Activated naive CD4-positive, alpha-beta T cell treated with Interleukin-2 at 50 U/mL for 16 hours (primary cell): ENCODE data around the gene FIGNL2.
"Not testable (repeated sequence)": the region's sequence is repeated elsewhere in the genome, so short reads cannot be mapped to it uniquely, and the experiment has no call there.

Experiments used
- DNase-seq: peaks from one replicate; pipeline ENCODE4 v3.0.0-alpha.2; 2020

FIGNL2 gene

GRCh38 chr12:51848326-51848727 lies at the start of gene FIGNL2:
TSS of gene FIGNL2 (minus strand) at chr12:51848718. CDS start at chr12:51822413, 26,305 bp downstream.
- DNase-seq = no peak

DNA sequence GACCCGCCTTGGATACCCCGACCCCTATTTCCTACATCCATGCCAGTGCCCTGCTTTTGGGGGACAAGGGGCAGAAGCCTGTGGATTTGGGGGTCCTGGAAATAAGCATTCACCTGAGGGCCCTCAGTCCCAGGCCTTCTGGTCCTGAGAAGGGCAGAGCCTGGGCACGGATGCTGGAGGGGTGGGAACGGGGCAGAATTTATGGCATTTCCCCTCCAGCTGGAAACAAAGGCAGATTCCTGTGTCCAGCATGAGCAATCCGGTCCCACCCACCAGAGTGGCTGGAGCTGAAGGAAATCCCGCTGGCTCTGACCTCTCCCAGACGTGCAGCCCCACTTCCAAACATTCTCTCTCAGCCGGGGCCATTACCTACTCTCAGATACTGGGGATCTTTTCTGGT lies 48.7 kb upstream of the FIGNL2 start:
- DNase-seq = no peak

DNA sequence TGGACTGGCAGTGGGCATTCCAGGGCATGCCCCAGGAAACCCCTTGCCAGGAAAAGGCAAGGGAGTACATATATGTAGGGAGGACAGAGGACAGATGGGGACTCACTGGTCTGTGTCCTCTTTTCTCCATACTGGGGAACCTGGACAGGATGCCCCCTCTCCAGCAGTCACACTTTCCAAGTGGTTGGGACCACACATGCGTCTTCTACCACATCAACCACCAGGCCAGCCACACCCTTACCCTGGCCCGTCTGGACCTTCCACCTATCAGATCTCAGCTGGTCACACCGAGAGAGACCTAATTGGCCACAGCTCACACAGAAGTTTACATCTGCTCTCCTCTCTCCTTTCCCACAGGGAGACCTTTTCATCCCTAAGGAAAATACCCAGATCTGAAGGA lies 47.7 kb upstream of the FIGNL2 start:
- DNase-seq = no peak

- no peak for DNase-seq
Observed at GRCh38 chr12:51895378-51896135, 47.0 kb upstream of the FIGNL2 start.

DNA sequence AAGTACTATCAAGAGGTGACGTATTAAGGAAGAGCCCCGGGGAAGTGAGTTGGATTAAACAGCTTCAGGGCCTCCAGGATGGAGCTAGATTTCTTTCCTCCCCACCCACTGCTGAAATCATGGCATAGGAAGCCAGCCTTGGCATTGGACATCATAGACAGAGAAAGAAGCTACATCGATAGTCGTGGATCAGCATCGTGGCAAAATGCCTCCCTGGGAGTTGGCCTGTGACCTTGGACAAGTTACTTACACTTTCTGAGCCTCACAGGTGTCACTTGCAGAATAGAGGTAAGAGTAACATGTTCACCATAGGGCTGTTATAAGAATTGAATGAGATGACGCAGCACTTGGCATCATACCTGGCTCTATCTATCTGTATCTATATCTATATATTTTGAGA lies 45.3 kb upstream of the FIGNL2 start:
- no peak for DNase-seq

- DNase-seq = no peak
Observed at GRCh38 chr12:51891843-51892242, 43.3 kb upstream of the FIGNL2 start.

DNA sequence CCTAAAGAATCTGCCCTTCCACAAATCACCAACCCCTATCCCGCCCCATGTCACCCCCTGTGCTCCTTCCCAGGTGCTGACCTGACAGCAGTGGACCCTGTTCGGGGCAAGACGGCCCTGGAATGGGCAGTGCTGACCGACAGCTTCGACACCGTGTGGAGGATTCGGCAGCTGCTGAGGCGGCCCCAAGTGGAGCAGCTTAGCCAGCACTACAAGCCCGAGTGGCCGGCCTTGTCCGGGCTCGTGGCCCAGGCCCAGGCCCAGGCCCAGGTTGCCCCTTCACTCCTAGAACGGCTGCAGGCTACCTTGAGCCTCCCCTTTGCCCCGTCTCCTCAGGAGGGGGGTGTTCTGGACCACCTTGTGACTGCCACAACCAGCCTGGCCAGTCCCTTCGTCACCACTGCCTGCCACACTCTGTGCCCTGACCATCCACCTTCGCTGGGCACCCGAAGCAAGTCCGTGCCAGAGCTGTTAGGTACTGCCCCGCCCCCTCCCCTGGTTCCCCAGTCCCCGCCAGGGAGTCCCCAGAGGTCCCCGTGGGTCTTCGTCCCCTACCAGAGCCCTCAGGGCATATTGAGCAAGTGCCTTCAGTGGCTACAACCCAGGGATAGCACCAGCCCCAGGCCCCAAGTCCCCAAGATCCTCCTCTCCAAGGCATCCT lies 42.1 kb upstream of the FIGNL2 start:
- no peak for DNase-seq

DNA sequence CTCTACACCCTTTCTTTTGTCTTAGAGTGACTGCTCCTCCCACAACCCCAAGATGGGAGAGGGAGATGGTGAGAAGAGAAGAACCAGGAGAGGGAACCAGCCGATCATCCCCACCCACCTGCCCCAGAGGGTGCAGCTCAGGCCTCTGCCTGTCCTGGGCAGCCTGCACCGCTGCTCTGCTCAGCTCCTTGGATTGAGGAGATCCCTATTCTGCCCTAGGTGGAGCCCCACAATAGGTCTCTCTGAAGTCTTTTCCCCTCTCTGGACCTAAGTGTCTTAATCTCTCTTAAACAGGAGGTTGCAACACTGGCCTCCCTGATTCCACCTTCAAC lies 41.6 kb upstream of the FIGNL2 start:
- no peak for DNase-seq

- DNase-seq = no peak
Observed at GRCh38 chr12:51889216-51890132, 41.0 kb upstream of the FIGNL2 start.

DNA sequence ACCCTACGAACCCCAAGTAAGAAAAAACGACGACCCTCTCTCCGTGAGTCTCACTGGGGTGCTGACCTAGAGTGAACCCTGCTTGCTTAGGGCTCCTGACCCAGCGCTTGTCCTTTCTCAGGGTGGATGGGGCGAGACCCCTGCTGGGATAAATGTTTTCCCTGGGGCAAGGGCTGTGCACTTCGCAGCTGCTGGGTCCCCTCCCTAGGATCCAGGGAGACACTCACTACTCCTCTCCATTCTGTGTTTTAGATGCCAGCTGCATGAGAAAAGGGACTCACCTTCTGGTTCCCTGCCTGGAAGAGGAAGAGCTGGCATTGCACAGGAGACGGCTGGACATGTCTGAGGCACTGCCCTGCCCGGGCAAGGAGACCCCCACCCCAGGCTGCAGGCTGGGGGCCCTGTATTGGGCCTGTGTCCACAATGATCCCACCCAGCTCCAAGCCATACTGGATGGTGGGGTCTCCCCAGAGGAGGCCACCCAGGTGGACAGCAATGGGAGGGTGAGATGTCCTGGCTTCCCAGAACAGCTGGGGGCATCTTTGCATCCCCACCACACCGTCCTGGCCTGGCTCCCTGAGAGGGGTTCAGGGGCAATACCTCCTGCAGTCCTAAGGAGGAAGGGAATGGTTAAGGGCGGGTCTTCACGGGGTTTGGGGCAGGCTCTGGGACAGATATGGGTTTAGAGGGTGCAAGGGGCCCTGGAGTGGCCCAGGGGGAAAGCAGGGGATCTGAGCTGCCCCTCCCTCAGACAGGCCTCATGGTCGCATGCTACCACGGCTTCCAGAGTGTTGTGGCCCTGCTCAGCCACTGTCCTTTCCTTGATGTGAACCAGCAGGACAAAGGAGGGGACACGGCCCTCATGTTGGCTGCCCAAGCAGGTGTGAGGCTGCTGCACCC lies 40.0 kb upstream of the FIGNL2 start:
- DNase-seq = no peak

DNA sequence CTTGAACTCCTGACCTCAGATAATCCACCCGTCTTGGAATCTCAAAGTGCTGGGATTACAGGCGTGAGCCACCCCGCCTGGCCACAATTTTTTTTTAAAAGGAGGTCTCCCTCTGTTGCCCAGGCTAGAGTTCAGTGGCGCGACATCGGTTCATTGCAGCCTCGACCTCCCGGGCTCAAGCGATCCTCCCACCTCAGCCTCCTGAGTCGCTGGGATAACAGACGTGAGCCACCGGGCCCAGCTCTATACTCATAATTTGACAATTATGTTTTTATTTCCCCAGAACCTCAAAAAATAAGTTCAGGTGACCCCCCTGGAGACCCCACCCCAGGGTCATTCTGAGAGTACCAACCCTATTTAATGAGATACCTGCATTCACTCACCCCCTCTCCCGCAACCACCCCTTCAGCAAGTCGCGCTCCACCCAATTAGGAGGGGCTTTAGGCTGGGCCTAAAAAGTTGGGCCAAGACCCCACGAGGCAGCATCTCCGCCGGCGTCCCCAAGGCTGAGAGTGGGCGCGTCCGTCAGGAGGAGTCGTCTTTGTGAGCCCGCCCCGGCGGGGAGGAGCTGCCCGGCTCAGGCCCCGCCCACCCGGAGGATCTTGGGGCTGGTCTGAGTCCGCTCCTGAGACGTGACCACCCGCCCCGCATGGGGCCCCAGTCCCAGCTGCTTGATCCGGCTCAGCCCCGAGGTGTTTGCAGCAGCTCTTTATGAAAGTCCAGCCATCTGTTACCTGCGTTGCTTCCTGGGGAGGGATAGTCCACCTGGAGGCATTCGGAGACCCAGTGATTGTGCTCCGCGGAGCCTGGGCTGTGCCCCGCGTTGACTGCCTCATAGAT lies 39.2 kb upstream of the FIGNL2 start, which contains the start of gene ANKRD33:
ANKRD33 (plus strand) TSS at position 628 of the 840 bp plus-strand sequence; CDS start at position 712, 84 bp downstream.
- no peak for DNase-seq

GRCh38 chr12:51886021-51886710 lies 37.6 kb upstream of the FIGNL2 start:
- peak; percentile 20 for DNase-seq

GRCh38 chr12:51885294-51886020 lies 36.9 kb upstream of the FIGNL2 start:
- DNase-seq = not testable (repeated sequence)

GRCh38 chr12:51884676-51885229 lies 36.2 kb upstream of the FIGNL2 start:
- DNase-seq = no peak

- DNase-seq = no peak
Observed at GRCh38 chr12:51883998-51884675, 35.6 kb upstream of the FIGNL2 start.

- no peak for DNase-seq
Observed at GRCh38 chr12:51883295-51883694, 34.8 kb upstream of the FIGNL2 start.

- no peak for DNase-seq
Observed at GRCh38 chr12:51879102-51879501, 30.6 kb upstream of the FIGNL2 start.

DNA sequence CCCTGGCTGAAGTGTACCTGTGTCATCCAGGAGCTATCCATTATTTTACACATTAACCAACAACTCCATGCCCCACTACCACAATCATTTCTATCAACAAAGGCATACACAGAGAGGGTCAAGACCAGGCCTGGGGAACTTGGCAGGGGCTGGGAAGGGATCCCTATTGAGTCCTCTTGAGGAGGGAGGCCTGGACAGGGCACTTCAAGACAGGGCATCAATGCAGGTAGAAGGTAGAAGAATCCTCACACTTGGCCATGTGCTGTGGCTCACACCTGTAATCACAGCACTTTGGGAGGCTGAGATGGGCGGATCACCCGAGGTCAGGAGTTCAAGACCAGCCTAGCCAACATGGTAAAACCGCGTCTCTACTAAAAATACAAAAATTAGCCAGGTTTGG lies 26.0 kb upstream of the FIGNL2 start:
- DNase-seq = no peak

GRCh38 chr12:51874000-51874399 lies 25.5 kb upstream of the FIGNL2 start:
- DNase-seq = no peak
